Neural cell (in vitro differentiated cells): Measurements from ENCODE around the gene CCDC89. TPM values are rescaled to one million over a fixed set of nuclear protein-coding genes. Genes with fewer than 3 reads are reported as not detected.

Experiments
- H2AFZ ChIP-seq: fragments of 200-600, 300-800 bp; sonication (generic), shearing (Covaris generic); 2 replicates; pipeline ENCODE4 v1.6.0; 2014; ENCODE audit warnings: low read depth, mild to moderate bottlenecking, antibody characterized with exemption, low read length, moderate library complexity
- H3F3A ChIP-seq: fragments of 200-600 bp; shearing (Covaris generic); 2 replicates; pipeline ENCODE4 v1.6.1; 2016; ENCODE audit warnings: mild to moderate bottlenecking, moderate library complexity, mixed read lengths, antibody characterized with exemption, low read length; ENCODE audit not compliant: insufficient read depth, poor library complexity, severe bottlenecking
- H3K27ac ChIP-seq: fragments of 200-600, 300-800 bp; sonication (generic), shearing (Covaris generic); 2 replicates; pipeline ENCODE4 v1.5.1; 2014; ENCODE audit warnings: mild to moderate bottlenecking, low read length, moderate library complexity
- H3K27me3 ChIP-seq: fragments of 300-800, 200-600 bp; sonication (generic), shearing (Covaris generic); 2 replicates; pipeline ENCODE4 v1.6.0; 2014; ENCODE audit warnings: mild to moderate bottlenecking, low read depth, low read length, moderate library complexity; ENCODE audit not compliant: insufficient read depth
- H3K36me3 ChIP-seq: fragments of 300-800, 200-600 bp; sonication (generic), shearing (Covaris generic); 2 replicates; pipeline ENCODE4 v1.5.1; 2014; ENCODE audit warnings: mild to moderate bottlenecking, antibody characterized with exemption, low read length, moderate library complexity; ENCODE audit not compliant: insufficient read depth
- H3K4me2 ChIP-seq: fragments of 300-800, 200-600 bp; sonication (generic), shearing (Covaris generic); 2 replicates; pipeline ENCODE4 v1.6.0; 2014; ENCODE audit warnings: mild to moderate bottlenecking, low read length
- H3K4me3 ChIP-seq: fragments of 300-800, 200-600 bp; sonication (generic), shearing (Covaris generic); 2 replicates; pipeline ENCODE4 v1.5.1; 2014; ENCODE audit warnings: mild to moderate bottlenecking, low read length, moderate library complexity
- H3K79me2 ChIP-seq: fragments of 200-600 bp; shearing (Covaris generic); replicated peaks from 2 replicates; pipeline ENCODE4 v1.6.0; 2014; ENCODE audit warnings: mild to moderate bottlenecking, low read length, moderate library complexity; ENCODE audit not compliant: insufficient read depth
- H3K9ac ChIP-seq: fragments of 300-800, 200-600 bp; sonication (generic), shearing (Covaris generic); 2 replicates; pipeline ENCODE4 v1.6.1; 2016; ENCODE audit warnings: mild to moderate bottlenecking, low read length, mixed read lengths
- H3K9me2 ChIP-seq: fragments of 200-600 bp; shearing (Covaris generic); 2 replicates; pipeline ENCODE4 v1.6.1; 2016; ENCODE audit warnings: mild to moderate bottlenecking, low read length, mixed read lengths; ENCODE audit not compliant: insufficient read depth
- H3K9me3 ChIP-seq: fragments of 200-600, 300-800 bp; sonication (generic), shearing (Covaris generic); 2 replicates; pipeline ENCODE4 v1.6.1; 2016; ENCODE audit warnings: mild to moderate bottlenecking, mixed run types, low read length, moderate library complexity, mixed read lengths
- H4K20me1 ChIP-seq: fragments of 200-600 bp; shearing (Covaris generic); 2 replicates; pipeline ENCODE4 v1.6.1; 2016; ENCODE audit warnings: mild to moderate bottlenecking, mixed run types; ENCODE audit not compliant: insufficient read depth
- EP300 ChIP-seq: fragments of 450-650 bp; conservative IDR thresholded peaks from 2 replicates; pipeline ENCODE4 v1.6.1; 2014; ENCODE audit warnings: antibody characterized with exemption, mild to moderate bottlenecking, moderate library complexity; ENCODE audit not compliant: poor library complexity, severe bottlenecking
- EZH2 ChIP-seq: fragments of 200-600, 300-800 bp; shearing (Covaris generic), sonication (generic); IDR thresholded peaks from 2 replicates; pipeline ENCODE4 v1.6.1; 2014; ENCODE audit warnings: antibody characterized with exemption, low read length, borderline replicate concordance, mild to moderate bottlenecking; ENCODE audit not compliant: insufficient read depth, poor library complexity, severe bottlenecking
- MXI1 ChIP-seq: fragments of 450-650 bp; conservative IDR thresholded peaks from 2 replicates; pipeline ENCODE4 v1.6.1; 2014; ENCODE audit warnings: antibody characterized with exemption, mild to moderate bottlenecking; ENCODE audit not compliant: poor library complexity, severe bottlenecking
- POLR2AphosphoS5 ChIP-seq: IDR thresholded peaks from 2 replicates; pipeline ENCODE4 v1.6.1; 2012
- RAD21 ChIP-seq: fragments of 450-650 bp; conservative IDR thresholded peaks from 2 replicates; pipeline ENCODE4 v1.6.1; 2014; ENCODE audit warnings: antibody characterized with exemption, mild to moderate bottlenecking, moderate library complexity
- SMC3 ChIP-seq: fragments of 450-650 bp; conservative IDR thresholded peaks from 2 replicates; pipeline ENCODE4 v1.6.1; 2014; ENCODE audit warnings: antibody characterized with exemption, mild to moderate bottlenecking, moderate library complexity; ENCODE audit not compliant: poor library complexity
- TAF1 ChIP-seq: IDR thresholded peaks from 2 replicates; pipeline ENCODE4 v1.6.1; 2012; ENCODE audit warnings: low read depth
- polyA minus RNA-seq: library from RNA; depleted of rRNA, polyadenylated mRNA; stranded (reverse); fragments of >200 nt; gene quantifications from 2 replicates; pipeline ENCODE4 v1.2.3, GENCODE V29; 2014
- polyA plus RNA-seq: library from polyadenylated mRNA; depleted of rRNA; stranded (reverse); fragments of >200 nt; gene quantifications from 2 replicates; pipeline ENCODE4 v1.2.3, GENCODE V29; 2014
- TF ChIP-seq, protein P1 (sequence below): IDR thresholded peaks from 2 replicates; pipeline ENCODE4 v1.6.1; 2012; ENCODE audit warnings: borderline replicate concordance
- TF ChIP-seq, protein P2 (sequence below): fragments of 450-650 bp; IDR thresholded peaks from 2 replicates; pipeline ENCODE4 v1.5.1; 2014; ENCODE audit warnings: antibody characterized with exemption, mild to moderate bottlenecking, moderate library complexity; ENCODE audit not compliant: poor library complexity, severe bottlenecking

The CCDC89 gene
- polyA plus RNA-seq = not detected in 2 replicates
- not detected in 2 replicates for polyA minus RNA-seq

DNA sequence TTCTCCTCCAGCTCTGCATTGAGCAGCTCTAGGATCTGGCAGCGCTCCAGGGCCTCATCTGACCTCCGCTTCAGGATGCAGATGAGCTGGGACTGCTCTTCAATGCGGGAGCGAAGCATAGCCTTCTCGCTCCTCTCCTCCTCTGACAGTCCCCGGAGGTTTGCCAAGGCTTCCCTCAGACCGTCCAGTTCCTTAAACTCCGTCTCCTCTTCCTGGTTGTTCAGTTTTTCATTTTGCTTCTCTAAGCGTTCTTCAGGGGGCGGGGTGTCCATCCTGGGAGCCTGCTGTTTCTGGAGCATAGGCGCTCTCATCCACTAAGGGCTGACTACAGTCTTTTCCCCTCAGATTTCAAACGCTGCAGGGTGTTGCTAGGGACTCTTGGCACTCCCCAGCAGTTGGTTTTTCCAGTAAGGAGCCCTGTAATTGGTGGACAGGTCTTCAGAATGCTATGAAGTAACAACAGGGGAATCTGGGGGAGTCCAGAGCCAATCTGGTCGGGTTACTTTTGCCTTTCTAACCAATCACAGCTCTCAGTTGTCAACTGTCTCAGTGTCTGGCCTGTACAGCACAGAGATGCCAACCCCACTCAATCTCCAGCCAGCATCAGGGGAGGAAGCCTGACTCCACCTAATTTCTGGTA lies at the start of gene CCDC89:
CCDC89 (minus strand) TSS at position 376 of the 640 bp plus-strand sequence; CDS start at position 311, 65 bp downstream.
- H3K4me3 ChIP-seq = no peak within 1 kb of the TSS
- TF ChIP-seq POLR2AphosphoS5 = no peak
- no peak for TF ChIP-seq EZH2
- TF ChIP-seq RAD21 = no peak
- no peak for TF ChIP-seq MXI1
- no peak for TF ChIP-seq SMC3
- no peak for TF ChIP-seq EP300
- TF ChIP-seq, protein P1, sequence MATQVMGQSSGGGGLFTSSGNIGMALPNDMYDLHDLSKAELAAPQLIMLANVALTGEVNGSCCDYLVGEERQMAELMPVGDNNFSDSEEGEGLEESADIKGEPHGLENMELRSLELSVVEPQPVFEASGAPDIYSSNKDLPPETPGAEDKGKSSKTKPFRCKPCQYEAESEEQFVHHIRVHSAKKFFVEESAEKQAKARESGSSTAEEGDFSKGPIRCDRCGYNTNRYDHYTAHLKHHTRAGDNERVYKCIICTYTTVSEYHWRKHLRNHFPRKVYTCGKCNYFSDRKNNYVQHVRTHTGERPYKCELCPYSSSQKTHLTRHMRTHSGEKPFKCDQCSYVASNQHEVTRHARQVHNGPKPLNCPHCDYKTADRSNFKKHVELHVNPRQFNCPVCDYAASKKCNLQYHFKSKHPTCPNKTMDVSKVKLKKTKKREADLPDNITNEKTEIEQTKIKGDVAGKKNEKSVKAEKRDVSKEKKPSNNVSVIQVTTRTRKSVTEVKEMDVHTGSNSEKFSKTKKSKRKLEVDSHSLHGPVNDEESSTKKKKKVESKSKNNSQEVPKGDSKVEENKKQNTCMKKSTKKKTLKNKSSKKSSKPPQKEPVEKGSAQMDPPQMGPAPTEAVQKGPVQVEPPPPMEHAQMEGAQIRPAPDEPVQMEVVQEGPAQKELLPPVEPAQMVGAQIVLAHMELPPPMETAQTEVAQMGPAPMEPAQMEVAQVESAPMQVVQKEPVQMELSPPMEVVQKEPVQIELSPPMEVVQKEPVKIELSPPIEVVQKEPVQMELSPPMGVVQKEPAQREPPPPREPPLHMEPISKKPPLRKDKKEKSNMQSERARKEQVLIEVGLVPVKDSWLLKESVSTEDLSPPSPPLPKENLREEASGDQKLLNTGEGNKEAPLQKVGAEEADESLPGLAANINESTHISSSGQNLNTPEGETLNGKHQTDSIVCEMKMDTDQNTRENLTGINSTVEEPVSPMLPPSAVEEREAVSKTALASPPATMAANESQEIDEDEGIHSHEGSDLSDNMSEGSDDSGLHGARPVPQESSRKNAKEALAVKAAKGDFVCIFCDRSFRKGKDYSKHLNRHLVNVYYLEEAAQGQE = no peak
- TF ChIP-seq, protein P2, sequence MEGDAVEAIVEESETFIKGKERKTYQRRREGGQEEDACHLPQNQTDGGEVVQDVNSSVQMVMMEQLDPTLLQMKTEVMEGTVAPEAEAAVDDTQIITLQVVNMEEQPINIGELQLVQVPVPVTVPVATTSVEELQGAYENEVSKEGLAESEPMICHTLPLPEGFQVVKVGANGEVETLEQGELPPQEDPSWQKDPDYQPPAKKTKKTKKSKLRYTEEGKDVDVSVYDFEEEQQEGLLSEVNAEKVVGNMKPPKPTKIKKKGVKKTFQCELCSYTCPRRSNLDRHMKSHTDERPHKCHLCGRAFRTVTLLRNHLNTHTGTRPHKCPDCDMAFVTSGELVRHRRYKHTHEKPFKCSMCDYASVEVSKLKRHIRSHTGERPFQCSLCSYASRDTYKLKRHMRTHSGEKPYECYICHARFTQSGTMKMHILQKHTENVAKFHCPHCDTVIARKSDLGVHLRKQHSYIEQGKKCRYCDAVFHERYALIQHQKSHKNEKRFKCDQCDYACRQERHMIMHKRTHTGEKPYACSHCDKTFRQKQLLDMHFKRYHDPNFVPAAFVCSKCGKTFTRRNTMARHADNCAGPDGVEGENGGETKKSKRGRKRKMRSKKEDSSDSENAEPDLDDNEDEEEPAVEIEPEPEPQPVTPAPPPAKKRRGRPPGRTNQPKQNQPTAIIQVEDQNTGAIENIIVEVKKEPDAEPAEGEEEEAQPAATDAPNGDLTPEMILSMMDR = no peak
- no peak for TF ChIP-seq TAF1
- H3K79me2 ChIP-seq = no peaks in the 10 kb centered on the region
- no peak within 1 kb of the TSS for H3K4me2 ChIP-seq
- no peaks in the 10 kb centered on the region for H3K36me3 ChIP-seq
- H3K27ac ChIP-seq = no peak within 1 kb of the TSS
- H3F3A ChIP-seq = no peaks in the 10 kb centered on the region
- H2AFZ ChIP-seq = no peak within 1 kb of the TSS
- H3K9ac ChIP-seq = no peak within 1 kb of the TSS
- H4K20me1 ChIP-seq = no peaks in the 10 kb centered on the region
- H3K9me2 ChIP-seq = no peaks in the 10 kb centered on the region
- no peaks in the 10 kb centered on the region for H3K9me3 ChIP-seq
- H3K27me3 ChIP-seq = no peaks in the 10 kb centered on the region

DNA sequence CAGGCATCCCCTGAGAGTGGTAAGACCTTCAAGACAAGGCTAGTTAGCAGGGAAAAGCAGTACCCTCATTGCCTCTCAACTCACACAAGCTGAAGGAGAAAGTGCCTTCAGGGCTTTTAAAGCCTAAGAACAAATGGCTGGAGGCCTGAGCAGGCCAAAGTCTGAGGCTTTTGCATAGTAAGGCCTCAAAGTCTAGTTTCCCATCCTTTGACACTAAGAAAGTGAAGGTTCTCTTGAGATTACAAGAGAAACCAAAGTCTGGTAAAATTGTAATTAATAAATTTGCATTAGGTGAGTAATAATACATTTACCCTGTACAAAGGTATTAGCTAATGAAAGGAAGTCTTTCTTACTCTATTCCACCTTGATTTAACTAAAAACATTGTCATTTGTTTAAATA lies 47.0 kb upstream of the CCDC89 start:
- H3K9me2 ChIP-seq = no peaks in the 10 kb centered on the region
- no peak overlapping the region for H3K9ac ChIP-seq
- no peaks in the 10 kb centered on the region for H3K36me3 ChIP-seq
- no peak overlapping the region for H3K27ac ChIP-seq
- H3K4me3 ChIP-seq = no peak overlapping the region
- TF ChIP-seq, protein P1 = no peak
- TF ChIP-seq TAF1 (no peak), POLR2AphosphoS5 (no peak), EP300 (no peak)
- TF ChIP-seq, protein P2 = no peak
- no peaks in the 10 kb centered on the region for H3K9me3 ChIP-seq
- no peak overlapping the region for H2AFZ ChIP-seq
- no peak overlapping the region for H3K4me2 ChIP-seq
- no peaks in the 10 kb centered on the region for H3K27me3 ChIP-seq
- no peaks in the 10 kb centered on the region for H3K79me2 ChIP-seq
- H3F3A ChIP-seq = no peaks in the 10 kb centered on the region
- no peaks in the 10 kb centered on the region for H4K20me1 ChIP-seq
